Mesothelial cell of epicardium (in vitro differentiated cells): Measurements from ENCODE around the gene CD200R1L. TPM values are rescaled to one million over a fixed set of nuclear protein-coding genes. Genes with fewer than 3 reads are reported as not detected.

Experiments used
- DNase-seq, 2 experiments: peaks; one replicate each; pipeline ENCODE4 v3.0.0; 2021; ENCODE audit warnings: low spot score in 2 of 2; ENCODE audit not compliant: unreplicated experiment in 2 of 2
- H3K27ac Mint-ChIP-seq: 2 replicates; pipeline ENCODE4 v1.8.0; 2021; ENCODE audit warnings: mixed read lengths
- H3K27me3 Mint-ChIP-seq: 2 replicates; pipeline ENCODE4 v1.8.0; 2021; ENCODE audit warnings: low read depth, mixed read lengths
- H3K36me3 Mint-ChIP-seq: 2 replicates; pipeline ENCODE4 v1.8.0; 2021; ENCODE audit warnings: mixed read lengths
- H3K4me1 Mint-ChIP-seq: 2 replicates; pipeline ENCODE4 v1.8.0; 2021; ENCODE audit warnings: mixed read lengths
- H3K4me3 Mint-ChIP-seq: 2 replicates; pipeline ENCODE4 v1.8.0; 2021; ENCODE audit warnings: mild to moderate bottlenecking, moderate library complexity, mixed read lengths
- H3K9me3 Mint-ChIP-seq: 2 replicates; pipeline ENCODE4 v1.8.0; 2021; ENCODE audit warnings: mixed read lengths
- total RNA-seq: library from RNA; stranded (reverse); gene quantifications from 3 replicates; pipeline ENCODE4 v1.2.1, GENCODE V29; 2021
- TF ChIP-seq, protein P1 (sequence below): fragments of 200-600 bp; sonication (generic); IDR thresholded peaks from one replicate; pipeline ENCODE4 v1.5.0; 2021; ENCODE audit warnings: antibody characterized with exemption; ENCODE audit not compliant: unreplicated experiment

CD200R1L gene
- total RNA-seq, 1 donor from 2014 or later, result not detected

DNA sequence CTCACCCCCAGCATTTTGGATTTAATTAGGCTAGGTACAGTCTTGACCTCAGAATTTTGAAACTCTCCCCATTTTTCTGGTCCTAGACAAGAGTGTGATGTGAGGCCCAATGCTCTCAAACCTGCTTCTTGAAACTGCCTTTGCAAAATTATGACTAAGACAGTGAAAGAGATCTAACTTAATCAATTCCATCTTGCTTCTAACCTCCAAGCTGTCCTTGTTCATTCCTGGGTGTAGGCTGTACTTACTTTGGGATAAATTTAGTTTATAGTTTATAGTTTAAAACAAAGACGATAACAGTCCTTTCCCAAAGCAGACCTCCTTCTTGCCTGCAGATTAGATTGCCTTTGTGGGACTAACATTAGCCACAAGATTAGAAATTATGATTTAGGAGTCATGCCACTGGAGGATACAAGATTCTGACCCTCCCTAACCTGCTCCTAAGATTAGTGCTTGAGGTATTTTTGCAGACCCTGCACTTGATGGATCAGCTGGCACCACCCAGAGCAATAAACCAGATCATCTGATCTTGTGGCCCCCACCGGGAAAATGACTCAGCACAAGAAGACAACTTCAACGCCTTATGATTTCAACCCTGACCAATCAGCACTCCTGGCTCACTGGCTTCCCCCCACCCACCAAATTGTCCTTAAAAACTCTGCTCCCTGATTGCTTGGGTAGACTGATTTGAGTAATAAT, 59.6 kb downstream of the CD200R1L start:
- TF ChIP-seq, protein P1, sequence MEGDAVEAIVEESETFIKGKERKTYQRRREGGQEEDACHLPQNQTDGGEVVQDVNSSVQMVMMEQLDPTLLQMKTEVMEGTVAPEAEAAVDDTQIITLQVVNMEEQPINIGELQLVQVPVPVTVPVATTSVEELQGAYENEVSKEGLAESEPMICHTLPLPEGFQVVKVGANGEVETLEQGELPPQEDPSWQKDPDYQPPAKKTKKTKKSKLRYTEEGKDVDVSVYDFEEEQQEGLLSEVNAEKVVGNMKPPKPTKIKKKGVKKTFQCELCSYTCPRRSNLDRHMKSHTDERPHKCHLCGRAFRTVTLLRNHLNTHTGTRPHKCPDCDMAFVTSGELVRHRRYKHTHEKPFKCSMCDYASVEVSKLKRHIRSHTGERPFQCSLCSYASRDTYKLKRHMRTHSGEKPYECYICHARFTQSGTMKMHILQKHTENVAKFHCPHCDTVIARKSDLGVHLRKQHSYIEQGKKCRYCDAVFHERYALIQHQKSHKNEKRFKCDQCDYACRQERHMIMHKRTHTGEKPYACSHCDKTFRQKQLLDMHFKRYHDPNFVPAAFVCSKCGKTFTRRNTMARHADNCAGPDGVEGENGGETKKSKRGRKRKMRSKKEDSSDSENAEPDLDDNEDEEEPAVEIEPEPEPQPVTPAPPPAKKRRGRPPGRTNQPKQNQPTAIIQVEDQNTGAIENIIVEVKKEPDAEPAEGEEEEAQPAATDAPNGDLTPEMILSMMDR, result no peak
- Mint-ChIP-seq H3K36me3 (peaks cover 5% of the 10 kb centered on the region), H3K4me3 (no peak overlapping the region), H3K27me3 (no peaks in the 10 kb centered on the region), H3K4me1 (peaks cover 12% of the 10 kb centered on the region), H3K27ac (no peak overlapping the region), H3K9me3 (peaks cover 18% of the 10 kb centered on the region)
- DNase-seq, result no peak

DNA sequence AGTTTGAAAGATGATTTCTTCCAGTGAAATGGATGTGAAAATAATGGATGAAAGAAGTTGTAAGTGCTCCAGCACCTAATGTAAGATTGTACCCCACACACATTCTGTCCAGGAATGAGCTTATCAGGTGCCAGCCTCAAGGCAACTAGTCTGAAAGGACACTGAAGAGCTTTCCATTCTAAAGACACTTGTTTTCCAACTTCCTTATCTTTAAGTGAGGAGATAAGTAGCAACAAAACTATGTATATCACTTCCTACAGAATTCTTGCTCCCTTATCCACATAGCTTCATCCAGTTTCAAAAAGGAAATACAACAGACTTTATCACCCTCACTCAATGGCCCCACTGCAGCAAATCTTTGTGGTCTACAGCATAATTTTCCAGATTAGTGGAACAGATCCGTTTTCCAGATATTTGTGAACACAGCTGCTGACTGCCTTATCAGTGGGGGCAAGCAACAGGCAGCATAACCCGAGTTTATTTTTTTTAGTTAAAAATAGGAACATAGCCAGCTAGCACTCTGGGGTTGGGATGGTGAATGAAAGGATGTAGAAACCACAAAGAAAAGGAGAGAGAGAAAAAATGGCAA, 60.6 kb downstream of the CD200R1L start:
- peaks cover 12% of the 10 kb centered on the region for H3K4me1 Mint-ChIP-seq
- TF ChIP-seq, protein P1, result no peak
- H3K27me3 Mint-ChIP-seq, result no peaks in the 10 kb centered on the region
- peaks cover 18% of the 10 kb centered on the region for H3K9me3 Mint-ChIP-seq
- no peak overlapping the region for H3K4me3 Mint-ChIP-seq
- peaks cover 5% of the 10 kb centered on the region for H3K36me3 Mint-ChIP-seq
- DNase-seq, result no peak
- H3K27ac Mint-ChIP-seq, result peak overlapping the region; percentile 49

DNA sequence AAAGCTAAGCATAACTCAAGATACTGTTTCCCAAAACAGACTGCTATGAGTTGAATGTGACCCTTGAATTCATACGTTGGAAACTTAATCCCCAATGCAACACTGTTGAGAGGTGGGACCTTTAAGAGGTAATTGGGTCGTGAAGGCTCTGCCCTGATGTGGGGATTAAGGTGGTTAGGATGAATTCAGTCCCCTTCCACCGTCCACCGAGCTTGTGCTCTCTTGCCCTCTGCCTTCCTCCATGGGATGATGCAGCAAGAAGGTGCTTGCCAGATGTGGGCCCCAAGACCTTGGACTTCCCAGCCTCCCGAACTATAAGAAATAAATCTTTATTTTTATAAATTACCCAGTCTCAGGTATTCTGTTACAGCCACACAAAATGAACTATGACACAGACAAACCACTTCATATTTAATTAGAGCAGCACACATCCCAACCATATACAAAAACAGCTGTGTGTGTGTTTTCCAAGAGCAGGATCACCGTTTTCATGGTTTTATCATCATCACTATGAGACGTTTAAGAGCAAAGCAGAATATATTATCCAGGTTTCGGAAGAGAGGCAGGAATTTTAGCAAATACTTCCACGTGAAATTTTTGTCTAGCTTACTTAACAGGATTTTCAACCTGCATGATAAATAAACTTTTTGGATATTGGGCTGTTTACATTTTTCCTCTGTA, 61.2 kb downstream of the CD200R1L start:
- peaks cover 12% of the 10 kb centered on the region for H3K4me1 Mint-ChIP-seq
- H3K27ac Mint-ChIP-seq, result peak overlapping the region; percentile 8
- TF ChIP-seq, protein P1, result no peak
- no peak for DNase-seq
- no peak overlapping the region for H3K4me3 Mint-ChIP-seq
- peaks cover 5% of the 10 kb centered on the region for H3K36me3 Mint-ChIP-seq
- peaks cover 18% of the 10 kb centered on the region for H3K9me3 Mint-ChIP-seq
- no peaks in the 10 kb centered on the region for H3K27me3 Mint-ChIP-seq

DNA sequence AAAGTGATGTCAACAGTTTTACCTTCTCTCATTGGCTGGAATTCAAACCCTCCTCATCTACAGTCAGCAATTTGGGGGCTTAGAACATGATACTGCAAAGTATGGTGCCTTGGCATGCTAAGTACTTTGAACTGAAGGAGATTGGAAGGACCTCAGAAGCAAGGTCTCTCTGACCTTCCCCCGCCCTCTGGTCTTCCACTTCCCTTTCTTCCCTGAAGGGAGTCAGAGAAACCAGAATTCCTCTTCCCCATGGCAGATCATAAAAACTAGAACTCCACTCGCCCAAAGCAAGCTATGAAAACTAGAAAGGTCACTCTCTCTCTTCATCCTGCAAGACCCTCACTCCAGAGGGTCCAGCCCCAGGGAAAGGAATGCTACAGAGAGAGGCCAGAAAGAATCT, 64.2 kb downstream of the CD200R1L start:
- DNase-seq, result no peak
- H3K4me3 Mint-ChIP-seq, result no peak overlapping the region
- no peaks in the 10 kb centered on the region for H3K27me3 Mint-ChIP-seq
- no peak overlapping the region for H3K27ac Mint-ChIP-seq
- H3K9me3 Mint-ChIP-seq, result peaks cover 4% of the 10 kb centered on the region
- H3K36me3 Mint-ChIP-seq, result no peaks in the 10 kb centered on the region
- TF ChIP-seq, protein P1, result no peak
- peaks cover 32% of the 10 kb centered on the region for H3K4me1 Mint-ChIP-seq

DNA sequence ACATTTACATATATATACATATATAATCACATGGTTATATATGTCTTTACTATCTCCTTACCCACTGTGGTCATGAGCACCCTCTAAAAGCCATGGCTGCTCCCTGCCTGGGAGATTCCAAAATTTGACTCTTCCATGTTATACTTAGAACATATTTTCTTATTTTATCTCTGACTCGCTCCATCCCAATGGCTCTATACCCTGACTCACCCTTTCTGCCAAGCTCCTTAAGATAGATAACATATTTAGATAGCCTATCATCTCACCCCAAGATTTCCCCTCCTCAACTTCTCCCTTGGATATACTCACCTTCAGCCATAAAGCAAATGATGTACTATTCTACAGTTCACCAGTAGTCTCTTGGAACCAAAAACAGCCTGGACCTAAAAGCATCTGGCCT, 65.1 kb downstream of the CD200R1L start:
- Mint-ChIP-seq H3K9me3 (no peaks in the 10 kb centered on the region), H3K36me3 (no peaks in the 10 kb centered on the region), H3K4me1 (peaks cover 36% of the 10 kb centered on the region), H3K27ac (no peak overlapping the region), H3K27me3 (no peaks in the 10 kb centered on the region), H3K4me3 (no peak overlapping the region)
- TF ChIP-seq, protein P1, result no peak
- DNase-seq, result no peak
